Measurements from ENCODE around the gene SRPK3.

SRPK3 gene

DNA sequence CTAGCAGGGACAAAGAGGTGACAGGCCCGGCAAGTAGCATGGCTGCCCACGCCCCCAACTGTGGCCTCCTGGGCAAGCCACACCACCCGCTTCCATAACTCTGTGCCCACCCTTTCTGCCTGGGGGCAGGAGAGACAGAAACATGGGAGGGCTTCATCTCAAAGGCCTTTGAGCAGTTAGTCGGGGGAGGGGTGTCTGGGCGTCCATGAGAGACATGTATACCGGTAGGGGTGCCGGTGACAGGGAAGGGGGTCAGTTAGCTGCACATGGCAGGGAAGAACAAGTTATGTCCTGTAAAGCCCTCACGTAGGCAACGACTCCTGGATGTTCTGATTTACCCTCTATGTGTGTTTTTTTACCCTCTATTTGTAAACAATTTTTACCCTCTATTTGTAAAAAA, 40.2 kb downstream of the SRPK3 start:
- TF ChIP-seq EP300 (IDR thresholded peaks at IDR 0.05; ENCODE audit: borderline replicate concordance) (no peak), USF1 (IDR thresholded peaks at IDR 0.05) (no peak), RAD21 (IDR thresholded peaks at IDR 0.05; ENCODE audit: low read depth) (no peak), CEBPB (IDR thresholded peaks at IDR 0.05) (no peak), TAF1 (IDR thresholded peaks at IDR 0.05; ENCODE audit: low read depth) (no peak), NFIC (IDR thresholded peaks at IDR 0.05) (no peak), TCF12 (IDR thresholded peaks at IDR 0.05; ENCODE audit: low read depth) (no peak), CREB1 (IDR thresholded peaks at IDR 0.05; ENCODE audit: low read depth) (no peak)
- TF ChIP-seq, protein P1, sequence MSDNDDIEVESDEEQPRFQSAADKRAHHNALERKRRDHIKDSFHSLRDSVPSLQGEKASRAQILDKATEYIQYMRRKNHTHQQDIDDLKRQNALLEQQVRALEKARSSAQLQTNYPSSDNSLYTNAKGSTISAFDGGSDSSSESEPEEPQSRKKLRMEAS (IDR thresholded peaks at IDR 0.05), result no peak

DNA sequence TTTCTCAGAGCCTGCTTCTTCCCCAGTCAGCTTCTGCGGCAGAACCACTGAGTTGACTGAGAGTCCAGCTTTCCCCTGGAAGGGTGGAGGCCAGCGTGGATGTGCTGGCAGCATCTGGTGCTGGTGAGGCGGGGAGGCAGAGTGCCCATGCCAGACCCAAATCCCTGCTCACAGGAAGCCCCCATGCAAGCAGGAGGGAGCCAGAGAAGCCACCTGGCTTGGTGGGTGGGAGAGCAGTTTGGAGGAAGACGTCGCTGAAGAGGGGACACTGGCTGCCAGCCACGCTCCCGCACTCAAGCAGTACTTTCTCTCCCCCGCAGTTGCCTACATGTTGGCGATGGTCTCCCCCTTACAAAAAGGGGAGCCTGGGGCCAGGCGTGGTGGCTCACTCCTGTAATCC, 43.5 kb downstream of the SRPK3 start:
- TF ChIP-seq RAD21 (IDR thresholded peaks at IDR 0.05; ENCODE audit: low read depth) (no peak), TCF12 (IDR thresholded peaks at IDR 0.05; ENCODE audit: low read depth) (no peak), ZBTB7A (IDR thresholded peaks at IDR 0.05; ENCODE audit: low read depth) (no peak), NFIC (IDR thresholded peaks at IDR 0.05) (no peak), FOXM1 (IDR thresholded peaks at IDR 0.05; ENCODE audit: borderline replicate concordance, low read depth) (no peak), USF1 (IDR thresholded peaks at IDR 0.05) (no peak), CREB1 (IDR thresholded peaks at IDR 0.05; ENCODE audit: low read depth) (no peak), TEAD4 (IDR thresholded peaks at IDR 0.05) (no peak), EP300 (IDR thresholded peaks at IDR 0.05; ENCODE audit: borderline replicate concordance) (no peak), TAF1 (IDR thresholded peaks at IDR 0.05; ENCODE audit: low read depth) (no peak)
- TF ChIP-seq, protein P1 (IDR thresholded peaks at IDR 0.05), result no peak
- TF ChIP-seq, protein P2, sequence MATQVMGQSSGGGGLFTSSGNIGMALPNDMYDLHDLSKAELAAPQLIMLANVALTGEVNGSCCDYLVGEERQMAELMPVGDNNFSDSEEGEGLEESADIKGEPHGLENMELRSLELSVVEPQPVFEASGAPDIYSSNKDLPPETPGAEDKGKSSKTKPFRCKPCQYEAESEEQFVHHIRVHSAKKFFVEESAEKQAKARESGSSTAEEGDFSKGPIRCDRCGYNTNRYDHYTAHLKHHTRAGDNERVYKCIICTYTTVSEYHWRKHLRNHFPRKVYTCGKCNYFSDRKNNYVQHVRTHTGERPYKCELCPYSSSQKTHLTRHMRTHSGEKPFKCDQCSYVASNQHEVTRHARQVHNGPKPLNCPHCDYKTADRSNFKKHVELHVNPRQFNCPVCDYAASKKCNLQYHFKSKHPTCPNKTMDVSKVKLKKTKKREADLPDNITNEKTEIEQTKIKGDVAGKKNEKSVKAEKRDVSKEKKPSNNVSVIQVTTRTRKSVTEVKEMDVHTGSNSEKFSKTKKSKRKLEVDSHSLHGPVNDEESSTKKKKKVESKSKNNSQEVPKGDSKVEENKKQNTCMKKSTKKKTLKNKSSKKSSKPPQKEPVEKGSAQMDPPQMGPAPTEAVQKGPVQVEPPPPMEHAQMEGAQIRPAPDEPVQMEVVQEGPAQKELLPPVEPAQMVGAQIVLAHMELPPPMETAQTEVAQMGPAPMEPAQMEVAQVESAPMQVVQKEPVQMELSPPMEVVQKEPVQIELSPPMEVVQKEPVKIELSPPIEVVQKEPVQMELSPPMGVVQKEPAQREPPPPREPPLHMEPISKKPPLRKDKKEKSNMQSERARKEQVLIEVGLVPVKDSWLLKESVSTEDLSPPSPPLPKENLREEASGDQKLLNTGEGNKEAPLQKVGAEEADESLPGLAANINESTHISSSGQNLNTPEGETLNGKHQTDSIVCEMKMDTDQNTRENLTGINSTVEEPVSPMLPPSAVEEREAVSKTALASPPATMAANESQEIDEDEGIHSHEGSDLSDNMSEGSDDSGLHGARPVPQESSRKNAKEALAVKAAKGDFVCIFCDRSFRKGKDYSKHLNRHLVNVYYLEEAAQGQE (IDR thresholded peaks at IDR 0.05; ENCODE audit: low read depth), result no peak

GRCh38 chrX:153825042-153825441, 44.2 kb downstream of the SRPK3 start:
- TF ChIP-seq TCF12 (IDR thresholded peaks at IDR 0.05; ENCODE audit: low read depth), result no peak
- no peak for TF ChIP-seq CREB1 (IDR thresholded peaks at IDR 0.05; ENCODE audit: low read depth)
- no peak for TF ChIP-seq TAF1 (IDR thresholded peaks at IDR 0.05; ENCODE audit: low read depth)
- no peak for TF ChIP-seq EP300 (IDR thresholded peaks at IDR 0.05; ENCODE audit: borderline replicate concordance)
- TF ChIP-seq, protein P2 (IDR thresholded peaks at IDR 0.05; ENCODE audit: low read depth), result no peak
- TF ChIP-seq FOXM1 (IDR thresholded peaks at IDR 0.05; ENCODE audit: borderline replicate concordance, low read depth), result no peak
- TF ChIP-seq USF1 (IDR thresholded peaks at IDR 0.05), result no peak
- no peak for TF ChIP-seq NFIC (IDR thresholded peaks at IDR 0.05)
- TF ChIP-seq, protein P1 (IDR thresholded peaks at IDR 0.05), result no peak
- no peak for TF ChIP-seq YY1 (IDR thresholded peaks at IDR 0.05; ENCODE audit: low read depth)
- TF ChIP-seq ZBTB7A (IDR thresholded peaks at IDR 0.05; ENCODE audit: low read depth), result no peak
- TF ChIP-seq CEBPB (IDR thresholded peaks at IDR 0.05), result no peak
- TF ChIP-seq RAD21 (IDR thresholded peaks at IDR 0.05; ENCODE audit: low read depth), result no peak
- TF ChIP-seq EGR1 (IDR thresholded peaks at IDR 0.05), result no peak
- TF ChIP-seq TEAD4 (IDR thresholded peaks at IDR 0.05), result no peak

DNA sequence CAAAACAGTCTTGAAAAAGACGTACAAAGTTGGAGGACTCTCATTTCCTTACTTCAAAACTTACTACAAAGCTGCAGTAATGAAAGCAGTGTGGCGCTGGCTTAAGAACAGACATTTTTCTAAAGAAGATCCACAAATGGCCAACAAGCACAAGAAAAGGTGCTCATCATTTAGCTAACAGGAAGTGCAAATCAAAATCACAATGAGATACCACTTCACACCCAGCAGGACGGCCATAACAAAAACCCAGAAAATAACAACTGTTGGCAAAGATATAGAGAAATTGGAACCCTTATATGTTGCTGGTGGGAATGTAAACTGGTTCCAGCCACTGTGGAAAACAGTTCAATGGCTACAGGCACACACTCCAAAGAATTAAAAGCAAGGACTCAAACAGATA, 46.2 kb downstream of the SRPK3 start:
- TF ChIP-seq, protein P2 (IDR thresholded peaks at IDR 0.05; ENCODE audit: low read depth), result no peak
- TF ChIP-seq TAF1 (IDR thresholded peaks at IDR 0.05; ENCODE audit: low read depth), result no peak
- TF ChIP-seq YY1 (IDR thresholded peaks at IDR 0.05; ENCODE audit: low read depth), result no peak
- TF ChIP-seq RAD21 (IDR thresholded peaks at IDR 0.05; ENCODE audit: low read depth), result no peak
- TF ChIP-seq ZBTB7A (IDR thresholded peaks at IDR 0.05; ENCODE audit: low read depth), result no peak
- no peak for TF ChIP-seq FOXM1 (IDR thresholded peaks at IDR 0.05; ENCODE audit: borderline replicate concordance, low read depth)
- TF ChIP-seq USF1 (IDR thresholded peaks at IDR 0.05), result no peak
- no peak for TF ChIP-seq TEAD4 (IDR thresholded peaks at IDR 0.05)
- TF ChIP-seq TCF12 (IDR thresholded peaks at IDR 0.05; ENCODE audit: low read depth), result no peak
- no peak for TF ChIP-seq CREB1 (IDR thresholded peaks at IDR 0.05; ENCODE audit: low read depth)
- no peak for TF ChIP-seq EP300 (IDR thresholded peaks at IDR 0.05; ENCODE audit: borderline replicate concordance)
